SK-N-DZ (cell line): ENCODE results near the gene GPR61. TPM values are rescaled to one million over a fixed set of nuclear protein-coding genes. Genes with fewer than 3 reads are reported as not detected.
A peak's percentile ranks its signal among the peaks of the same experiment; 100 is the strongest.

Experiments
- DNase-seq: peaks from one replicate; pipeline ENCODE4 v3.0.0-alpha.2; 2015; ENCODE audit warnings: low spot score
- polyA plus RNA-seq, 2 experiments: library from polyadenylated mRNA; depleted of rRNA; stranded (reverse); fragments of >200 nt; gene quantifications; 2 replicates each; pipeline ENCODE4 v1.2.3, GENCODE V29; 2014

GPR61 gene, protein sequence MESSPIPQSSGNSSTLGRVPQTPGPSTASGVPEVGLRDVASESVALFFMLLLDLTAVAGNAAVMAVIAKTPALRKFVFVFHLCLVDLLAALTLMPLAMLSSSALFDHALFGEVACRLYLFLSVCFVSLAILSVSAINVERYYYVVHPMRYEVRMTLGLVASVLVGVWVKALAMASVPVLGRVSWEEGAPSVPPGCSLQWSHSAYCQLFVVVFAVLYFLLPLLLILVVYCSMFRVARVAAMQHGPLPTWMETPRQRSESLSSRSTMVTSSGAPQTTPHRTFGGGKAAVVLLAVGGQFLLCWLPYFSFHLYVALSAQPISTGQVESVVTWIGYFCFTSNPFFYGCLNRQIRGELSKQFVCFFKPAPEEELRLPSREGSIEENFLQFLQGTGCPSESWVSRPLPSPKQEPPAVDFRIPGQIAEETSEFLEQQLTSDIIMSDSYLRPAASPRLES
- not detected in 2 replicates for polyA plus RNA-seq (2014; cell fraction: cytosol; rRNA removed)
- not detected in 2 replicates for polyA plus RNA-seq (2014; cell fraction: nucleus; rRNA removed)

DNA sequence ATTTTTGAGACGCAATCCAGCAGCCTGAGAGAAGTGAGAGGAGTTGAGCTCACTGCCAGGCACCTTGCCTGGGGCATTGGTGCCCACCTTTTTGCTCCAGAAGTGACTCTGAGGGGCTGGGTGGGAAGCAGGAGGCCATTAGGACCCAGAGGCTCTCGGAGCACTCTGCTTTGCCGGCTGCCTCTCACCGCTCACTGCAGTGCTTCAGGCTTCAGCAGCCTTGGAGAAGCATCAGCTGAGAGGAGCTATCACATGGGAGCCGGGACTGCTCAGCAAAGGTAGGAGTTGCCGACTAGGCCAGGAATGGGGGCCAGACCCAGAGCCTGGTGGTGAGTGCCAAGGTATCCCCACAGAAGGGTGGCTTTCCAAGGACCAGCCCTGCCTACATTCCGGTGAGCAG is at the start of gene GPR61:
Gene GPR61, plus strand, starts transcription at position 197 of the 400 bp plus-strand sequence. CDS start 3,151 bp downstream, outside the sequence.
- no peak for DNase-seq

DNA sequence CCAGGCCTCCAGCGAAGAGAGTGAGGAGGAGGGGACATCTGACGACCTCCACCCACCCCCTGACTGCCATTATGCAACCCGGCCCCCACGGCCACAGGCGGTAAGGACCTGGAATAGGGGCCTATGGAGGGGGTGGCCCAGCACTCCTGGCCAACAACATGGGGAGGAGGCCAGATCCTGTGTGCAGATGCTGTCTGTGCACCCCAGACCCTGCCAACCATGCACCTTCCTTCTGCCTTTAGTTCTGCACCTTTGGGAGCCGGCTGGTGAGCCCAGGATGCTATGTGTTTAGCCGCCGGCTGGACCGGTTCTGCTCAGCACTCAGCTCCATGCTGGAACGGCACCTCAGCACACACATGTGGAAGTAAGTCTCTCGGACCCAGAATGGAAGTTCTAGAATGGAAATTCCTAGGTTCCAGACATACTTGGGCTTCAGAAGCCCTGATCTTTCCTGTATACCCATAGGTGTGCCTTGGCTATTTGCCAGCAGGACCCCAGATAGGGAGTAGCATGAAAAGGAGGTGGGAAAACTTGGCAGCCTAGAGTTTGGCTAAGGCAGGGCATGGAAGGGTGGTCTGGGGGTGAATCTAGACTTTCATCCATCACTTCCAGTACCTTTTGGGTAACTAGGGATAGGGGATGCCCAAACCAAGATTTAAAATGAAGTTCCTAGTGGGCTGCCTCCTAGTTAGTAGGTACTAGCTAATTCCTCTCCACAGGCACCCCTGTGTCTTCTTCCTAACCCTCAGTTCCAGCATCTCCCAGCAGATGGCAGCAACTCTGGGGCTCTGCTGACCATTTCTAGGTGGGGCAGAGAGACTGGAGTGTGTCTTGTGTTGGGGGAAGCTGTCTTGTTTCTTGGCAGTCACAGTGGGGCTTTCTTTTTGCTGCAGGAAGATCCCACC is 49.4 kb upstream of the GPR61 start:
- DNase-seq: peak; percentile 57

DNA sequence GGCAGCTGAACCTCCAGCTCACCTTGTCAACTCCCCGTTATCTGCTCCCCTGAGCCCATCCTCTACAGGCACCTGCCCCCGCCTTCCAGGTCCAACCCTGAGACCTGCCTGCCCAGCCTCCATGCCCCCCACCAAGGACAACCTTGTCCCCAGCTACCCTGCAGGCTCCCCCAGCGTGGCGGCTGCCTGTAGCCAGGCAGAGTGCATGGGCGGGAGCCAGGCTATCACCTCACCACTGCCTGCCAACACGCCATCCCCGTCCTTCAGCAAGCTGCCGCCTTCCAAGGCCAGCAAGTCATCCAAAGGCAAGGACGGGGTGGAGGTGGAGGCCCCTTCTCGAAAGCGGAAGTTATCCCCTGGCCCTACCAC is 48.8 kb upstream of the GPR61 start:
- no peak for DNase-seq

DNA sequence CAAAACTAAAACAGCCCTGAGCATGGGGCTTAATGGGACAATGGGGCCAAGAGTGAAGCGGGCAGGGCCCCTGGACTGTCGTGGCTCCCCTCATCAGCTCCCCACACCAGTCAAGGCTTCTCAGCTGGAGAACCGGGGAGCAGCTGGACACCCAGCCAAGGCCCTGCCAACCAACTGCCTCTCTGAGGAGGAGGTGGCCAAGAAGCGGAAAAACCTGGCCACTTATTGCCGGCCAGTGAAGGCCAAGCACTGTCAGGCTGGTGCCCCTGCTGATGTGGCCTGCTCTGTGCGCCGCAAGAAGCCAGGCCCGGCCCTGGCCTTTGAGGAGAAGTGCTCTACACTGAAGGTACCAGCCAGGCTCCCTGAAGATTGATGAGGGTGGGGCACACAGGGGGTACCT is 48.3 kb upstream of the GPR61 start:
- DNase-seq: no peak

DNA sequence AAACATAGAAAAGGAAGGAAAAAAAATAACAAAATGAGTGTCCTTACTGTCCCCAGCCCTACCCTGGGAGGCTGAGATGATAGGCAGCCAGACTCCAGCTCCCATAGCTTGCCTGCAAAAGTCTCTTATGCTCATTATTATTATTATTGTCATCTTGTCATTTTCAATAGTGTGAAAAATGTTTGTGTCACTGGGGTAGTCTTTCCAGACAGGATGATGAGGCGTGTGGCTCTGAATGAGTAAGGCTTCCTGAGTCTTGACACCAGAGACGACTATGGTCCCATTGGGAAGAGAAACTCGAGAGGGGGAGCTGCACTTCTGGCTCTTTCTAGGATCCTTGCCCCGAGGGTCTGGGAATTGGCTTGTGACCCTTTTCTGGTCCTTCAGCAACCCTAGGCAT is 46.9 kb upstream of the GPR61 start:
- no peak for DNase-seq

DNA sequence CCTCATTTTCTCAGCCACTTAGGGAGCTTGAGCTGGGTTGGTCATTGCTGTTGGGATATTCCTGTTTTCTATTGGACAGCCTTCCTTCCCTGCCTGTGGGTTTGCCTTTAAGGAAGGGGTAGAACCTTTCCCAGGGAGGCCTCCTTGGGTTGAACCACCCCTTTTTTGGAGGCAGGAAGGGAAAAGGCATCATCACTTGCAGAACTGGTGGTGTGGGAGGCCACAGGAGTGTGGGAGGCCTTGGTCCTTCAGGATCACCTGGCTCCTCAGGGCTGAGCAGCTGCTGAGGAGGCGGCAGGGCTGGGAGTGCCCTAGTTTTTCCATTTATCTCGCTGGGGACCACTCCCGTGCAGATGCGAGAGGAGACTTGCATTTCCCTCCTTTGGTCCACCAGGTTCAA is 46.4 kb upstream of the GPR61 start:
- no peak for DNase-seq

DNA sequence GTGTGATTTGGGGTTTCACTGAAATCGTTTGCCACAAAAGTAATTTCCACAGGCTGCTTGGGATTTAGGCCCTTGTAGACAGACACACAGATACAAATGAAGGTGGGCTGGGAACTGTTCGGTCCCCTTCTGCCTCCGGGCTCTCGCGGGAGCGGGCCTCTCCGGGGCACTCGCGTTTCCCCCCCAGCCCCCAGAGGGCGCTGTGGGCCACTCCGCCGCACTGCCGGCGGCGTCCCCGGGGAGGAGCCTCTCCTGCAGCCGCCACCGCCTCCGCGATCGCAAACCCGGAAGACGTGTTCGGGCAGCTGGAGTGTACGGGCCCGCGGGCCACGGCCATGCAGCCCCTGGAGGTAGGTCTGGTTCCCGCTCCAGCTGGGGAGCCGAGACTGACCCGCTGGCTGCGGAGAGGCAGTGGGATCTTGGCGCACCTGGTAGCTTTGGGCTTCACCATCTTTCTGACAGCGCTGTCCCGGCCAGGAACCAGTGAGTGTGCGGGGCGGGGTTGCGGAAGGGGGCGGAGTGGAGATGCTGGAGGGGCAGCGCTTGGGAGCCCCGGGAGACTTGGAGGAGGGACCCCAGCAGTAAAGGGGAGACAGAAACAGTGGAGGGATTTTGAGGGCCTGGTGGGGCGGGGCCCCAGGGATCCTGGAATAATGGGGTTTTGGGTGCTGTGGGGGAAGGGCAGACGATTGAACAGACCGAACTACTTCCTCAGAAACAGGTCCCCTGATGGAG is 45.7 kb upstream of the GPR61 start, which contains the start of gene CYB561D1:
Gene CYB561D1, plus strand, starts transcription at position 290 of the 735 bp plus-strand sequence. Its CDS starts 46 bp downstream, at position 336.
- DNase-seq: peak; percentile 87

DNA sequence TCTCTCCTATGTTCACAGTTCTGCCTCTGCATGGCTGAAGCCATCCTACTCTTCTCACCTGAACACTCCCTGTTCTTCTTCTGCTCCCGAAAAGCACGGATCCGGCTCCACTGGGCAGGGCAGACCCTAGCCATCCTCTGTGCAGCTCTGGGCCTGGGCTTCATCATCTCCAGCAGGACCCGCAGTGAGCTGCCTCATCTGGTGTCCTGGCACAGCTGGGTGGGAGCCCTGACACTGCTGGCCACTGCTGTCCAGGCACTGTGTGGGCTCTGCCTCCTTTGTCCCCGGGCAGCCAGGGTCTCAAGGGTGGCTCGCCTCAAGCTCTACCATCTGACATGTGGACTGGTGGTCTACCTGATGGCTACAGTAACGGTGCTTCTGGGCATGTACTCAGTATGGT is 43.9 kb upstream of the GPR61 start:
- no peak for DNase-seq

DNA sequence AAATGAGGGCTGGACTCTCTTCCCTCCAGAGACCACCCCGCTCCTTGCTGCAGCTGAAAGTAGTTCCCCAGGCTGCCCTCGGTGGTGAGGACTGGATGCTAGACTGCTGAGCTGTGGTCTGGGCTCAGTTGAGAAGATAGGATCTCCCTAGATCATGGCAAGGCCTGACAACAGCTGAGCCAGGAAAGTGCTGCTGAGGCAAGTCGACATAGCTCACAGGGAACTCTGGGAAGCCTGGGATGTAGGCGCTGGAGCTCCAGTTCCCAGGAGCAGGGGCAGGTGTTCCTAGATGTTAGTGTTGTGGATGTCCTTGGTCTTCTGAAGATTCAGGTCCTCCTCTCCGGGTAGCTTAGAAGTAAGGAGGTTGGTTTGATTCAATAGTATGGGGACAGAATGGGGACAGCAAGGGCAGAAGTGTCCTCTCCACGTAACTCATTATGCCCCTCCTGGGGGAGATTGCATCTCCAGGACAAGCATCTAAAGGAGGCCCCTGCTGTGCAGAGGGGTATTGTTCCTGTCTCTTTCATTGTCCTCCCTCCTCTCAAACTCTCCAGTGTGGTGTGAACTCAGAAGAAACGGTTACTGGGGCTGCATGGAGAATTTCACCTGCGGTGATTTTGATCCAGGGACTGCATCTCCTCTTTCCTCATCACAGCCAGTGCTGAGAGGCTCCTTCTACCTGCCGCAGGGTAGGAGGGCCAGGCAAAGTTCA is 42.1 kb upstream of the GPR61 start:
- DNase-seq: no peak

DNA sequence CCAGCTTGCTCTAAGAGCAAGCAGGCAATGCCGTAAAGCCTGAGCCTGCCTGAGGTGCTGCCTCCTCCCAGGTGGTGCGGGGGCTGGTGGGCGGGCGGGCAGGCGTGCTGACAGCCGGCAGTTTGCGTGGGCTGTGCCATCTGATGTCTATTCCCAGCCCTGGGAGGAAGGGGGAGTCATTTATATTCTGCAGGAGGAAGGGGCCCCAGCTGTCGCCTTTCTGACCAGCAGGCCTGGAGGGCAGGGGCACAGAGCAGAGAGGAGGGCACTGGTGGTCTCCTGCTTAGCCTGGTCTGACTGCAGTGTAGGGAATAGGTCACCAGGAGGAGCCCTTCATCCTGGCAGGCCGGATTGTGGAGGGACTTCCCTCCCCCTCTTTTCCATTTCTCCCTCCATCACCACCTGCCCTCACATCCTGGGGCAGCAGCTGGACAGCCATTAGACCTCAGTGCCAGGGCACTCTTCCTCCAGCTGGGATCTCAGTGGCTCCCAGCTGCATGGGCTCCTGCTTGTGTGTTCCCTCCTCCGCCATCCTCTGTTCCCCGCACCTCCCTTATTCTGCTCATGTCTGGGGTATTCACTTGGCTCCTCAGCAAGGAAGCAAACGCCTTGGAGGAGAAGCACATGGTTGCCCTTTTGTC is 41.4 kb upstream of the GPR61 start:
- peak; percentile 80 for DNase-seq

DNA sequence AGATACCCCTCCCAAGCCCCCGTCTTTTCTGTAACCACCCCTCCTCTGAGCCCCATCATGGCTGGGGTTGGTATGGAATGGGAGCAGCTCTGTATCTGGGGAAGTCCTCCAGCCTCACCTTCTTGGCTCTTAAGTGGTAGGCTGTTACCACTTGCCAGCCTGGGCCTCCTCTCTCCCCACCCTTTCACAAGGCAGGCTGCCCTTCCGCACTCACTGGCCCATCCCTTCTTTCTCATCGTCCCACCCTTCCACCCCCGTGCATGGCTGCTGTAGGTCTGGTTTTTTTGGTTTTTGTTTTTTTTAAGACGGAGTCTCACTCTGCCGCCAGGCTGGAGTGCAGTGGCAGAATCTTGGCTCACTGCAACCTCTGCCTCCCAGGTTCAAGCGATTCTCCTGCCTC is 40.6 kb upstream of the GPR61 start:
- DNase-seq: no peak

DNA sequence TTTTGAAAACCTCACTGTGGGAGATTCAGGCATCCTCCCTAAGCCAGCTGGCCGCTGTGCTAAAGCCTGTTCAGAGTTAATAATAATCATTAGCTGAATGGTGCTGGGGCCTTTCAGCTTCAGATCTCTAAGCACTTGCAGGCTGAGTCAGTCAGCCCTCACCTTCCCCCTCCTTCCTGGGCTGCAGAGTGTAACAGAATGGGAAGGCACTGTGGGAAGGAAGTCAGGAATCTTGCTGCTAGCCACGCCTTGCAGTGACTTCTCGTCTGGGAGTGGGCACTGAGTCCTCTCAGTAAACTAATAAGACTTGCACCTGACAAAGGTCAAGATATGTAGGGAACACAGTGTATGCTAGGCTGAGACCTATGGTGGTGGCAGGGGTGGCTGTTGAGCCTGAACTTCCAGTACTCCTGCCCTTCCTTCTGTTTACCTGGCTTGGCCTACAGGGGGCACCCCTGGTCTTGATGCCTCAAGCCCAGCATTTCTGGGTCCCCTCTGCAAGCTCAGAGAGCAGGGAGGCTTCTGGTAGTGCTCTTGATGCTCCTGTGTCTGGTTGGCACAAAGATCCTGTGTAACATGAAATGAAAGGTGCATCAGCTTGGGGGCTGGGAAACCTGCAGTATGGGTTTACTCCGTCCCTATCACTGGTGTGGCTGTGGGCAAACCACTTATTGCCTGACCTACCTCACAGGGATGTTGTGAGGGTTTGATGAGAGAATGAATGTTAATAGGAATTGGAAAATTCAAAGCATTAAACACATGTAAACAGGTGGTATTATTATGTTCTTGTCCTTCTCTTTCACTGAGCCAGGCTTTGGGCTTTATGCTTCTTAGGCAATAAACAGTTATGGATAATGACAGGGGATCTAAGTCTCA is 39.8 kb upstream of the GPR61 start:
- peak; percentile 41 for DNase-seq

DNA sequence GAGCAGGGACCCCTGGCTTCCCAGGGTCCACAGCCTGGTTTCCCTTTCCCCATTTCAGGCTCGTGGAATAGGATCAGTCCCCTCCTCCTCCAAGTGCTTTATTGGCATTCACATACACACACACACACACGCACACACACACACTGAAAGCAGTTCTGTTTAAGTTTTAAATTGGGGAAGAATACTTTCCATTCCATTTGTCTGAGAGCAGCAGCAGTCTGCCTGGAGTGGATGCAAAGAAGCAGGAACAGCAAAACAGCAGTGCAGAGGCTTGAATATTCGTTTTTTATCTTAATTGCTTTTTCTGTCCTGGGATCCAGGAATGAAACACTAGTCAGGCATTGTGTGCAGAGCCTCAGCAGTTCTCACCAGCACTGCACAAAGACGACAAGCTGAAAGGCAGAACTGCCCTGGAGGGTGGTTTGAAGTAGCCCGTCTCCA is 38.7 kb upstream of the GPR61 start:
- DNase-seq: no peak

DNA sequence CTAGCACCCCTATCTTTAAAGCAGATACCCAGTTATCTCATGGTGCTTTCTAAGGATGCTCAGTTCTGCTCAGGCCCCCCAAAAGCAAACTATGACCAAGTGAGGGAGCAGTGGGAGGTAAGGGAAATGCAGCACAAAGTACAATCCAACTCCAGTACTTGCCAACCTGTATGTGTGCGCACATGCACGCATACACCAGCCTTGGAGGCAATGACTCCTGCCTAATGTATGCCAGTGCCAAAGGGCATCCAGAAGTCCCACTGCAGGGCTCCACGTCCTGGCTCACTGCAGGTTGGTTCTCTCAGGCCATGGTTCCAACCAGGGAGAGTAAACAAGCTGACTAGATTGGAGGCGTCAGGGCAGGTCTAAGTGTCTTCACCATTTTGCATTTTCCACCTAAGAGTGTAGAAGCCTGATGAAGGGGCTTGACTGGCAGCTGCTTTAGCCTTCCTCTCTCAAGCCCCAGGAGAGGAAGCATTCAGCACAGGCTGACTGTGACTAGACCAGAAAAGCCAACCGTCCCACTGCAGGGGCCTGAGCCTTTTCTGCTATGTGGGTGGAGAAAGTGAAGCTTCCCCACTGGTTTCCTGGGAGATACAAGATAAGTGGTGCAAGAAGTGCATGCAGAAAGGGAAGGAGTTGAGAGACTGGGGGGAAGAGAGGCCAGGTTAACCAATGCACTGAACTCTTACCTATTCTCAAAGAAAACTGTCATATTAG is 37.9 kb upstream of the GPR61 start:
- DNase-seq: no peak

DNA sequence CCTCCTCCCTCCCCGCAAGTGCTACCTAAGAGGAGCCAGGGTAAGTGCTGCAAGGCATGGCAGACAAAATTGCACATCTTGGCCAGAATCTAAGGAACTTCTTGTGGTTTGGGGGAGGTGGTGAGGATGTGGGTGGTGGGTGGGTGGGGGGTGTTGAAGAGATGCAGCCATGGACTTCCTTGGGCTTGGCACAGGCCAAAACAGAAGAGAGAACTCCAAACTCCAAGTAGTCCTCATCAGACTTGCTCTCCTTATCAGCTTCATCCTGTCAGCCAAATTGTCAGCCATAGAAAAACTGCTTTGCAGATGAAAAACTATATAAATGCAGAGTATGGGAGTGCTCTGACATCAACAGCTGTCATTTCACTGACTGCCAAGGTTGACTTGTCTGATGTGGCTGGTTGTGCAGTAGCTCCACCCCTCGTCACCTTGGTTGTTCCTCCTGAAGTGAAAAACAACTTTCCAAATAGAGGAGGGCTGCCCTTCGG is 37.3 kb upstream of the GPR61 start:
- no peak for DNase-seq

DNA sequence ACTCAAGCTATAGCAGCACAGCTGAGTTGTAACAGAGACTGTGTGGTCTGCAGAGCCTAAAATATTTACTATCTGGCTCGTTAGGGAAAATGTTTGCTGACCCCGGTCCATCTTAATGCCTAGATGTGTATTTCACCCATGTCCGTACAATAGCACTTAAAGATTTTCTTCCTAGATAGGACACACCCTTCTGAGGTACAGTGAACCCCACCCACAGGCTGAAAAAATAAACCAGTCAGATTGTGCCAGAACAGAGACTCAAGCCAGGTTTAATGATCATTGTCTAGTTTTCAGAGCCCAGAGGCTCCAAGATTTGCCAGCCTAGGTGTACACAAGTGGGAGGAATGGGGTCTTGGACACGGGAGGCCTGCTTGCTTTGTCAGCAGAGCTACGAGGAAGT is 35.7 kb upstream of the GPR61 start:
- DNase-seq: no peak

DNA sequence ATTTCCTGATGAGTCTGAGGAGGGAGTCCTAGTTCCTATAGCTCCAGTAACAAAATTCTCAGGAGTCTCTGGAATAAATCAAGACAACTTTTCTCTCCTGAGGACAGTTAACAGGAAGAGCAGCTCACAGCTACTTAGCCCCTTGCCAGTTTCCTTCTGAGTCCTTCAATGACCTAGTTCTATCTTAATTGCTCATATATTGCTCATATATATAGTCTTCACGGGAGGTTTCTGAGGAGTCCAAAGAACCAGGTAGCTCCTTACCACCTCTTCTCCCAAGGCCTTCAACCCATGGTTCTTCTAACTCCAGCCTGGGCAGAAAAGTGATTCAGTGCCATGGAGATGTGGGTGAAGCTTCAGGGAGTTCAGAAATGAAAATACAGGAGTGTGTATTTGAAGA is 34.7 kb upstream of the GPR61 start:
- DNase-seq: no peak
